Heart left ventricle (tissue), 13 donors: ENCODE measurements around the gene N4BP2.

Source experiments
- POLR2A ChIP-seq, 2 donors: fragments of 450-650 bp; IDR thresholded peaks; one replicate each; pipeline ENCODE4 v1.6.1; 2017; ENCODE audit warnings: antibody characterized with exemption in 2 of 2, mild to moderate bottlenecking in 2 of 2, moderate library complexity in 2 of 2
- TF ChIP-seq, protein P1 (sequence below), 12 donors: fragments of 200-600 bp; sonication (generic) in 4 of 12; IDR thresholded peaks; one replicate each; pipeline versions ENCODE4 v1.5.0 to v1.8.0; 2018 to 2022; ENCODE audit warnings: antibody characterized with exemption in 12 of 12, mild to moderate bottlenecking in 5 of 12
- donor health status: ischemic (EF 13 %, LVEDD 7.1; RV severe dilation, severe dysfunction).
- donor health status: DM: no; HTN: yes; CAD: no.
- donor health status: DM: no; HTN: no; CAD: no.
- donor health status: ischemic (EF 25% LVEDD 6.9; RV normal size, moderate dysfunction).
- donor health status: ischemic (EF 25% LVEDD 5.7; RV mildly dilated, moderate dysfunction).
- donor health status: ischemic (EF 35%, LVEDD 5.7; RV mildly dilated, moderate dysfunction).
- donor health status: nonischemic (EF 11% LVEDD 7.7; RV severe dilation, severe dysfunction).
- donor health status: DM: yes; HTN: yes; CAD: no.
- donor health status: PGD.
- donor health status: ischemic (EF 29% LVEDD 5.4; RV normal size, mild dysfunction).
- donor health status: nonischemic (EF 23%, LVEDD 6.1; RV moderate dilation, normal function).

DNA sequence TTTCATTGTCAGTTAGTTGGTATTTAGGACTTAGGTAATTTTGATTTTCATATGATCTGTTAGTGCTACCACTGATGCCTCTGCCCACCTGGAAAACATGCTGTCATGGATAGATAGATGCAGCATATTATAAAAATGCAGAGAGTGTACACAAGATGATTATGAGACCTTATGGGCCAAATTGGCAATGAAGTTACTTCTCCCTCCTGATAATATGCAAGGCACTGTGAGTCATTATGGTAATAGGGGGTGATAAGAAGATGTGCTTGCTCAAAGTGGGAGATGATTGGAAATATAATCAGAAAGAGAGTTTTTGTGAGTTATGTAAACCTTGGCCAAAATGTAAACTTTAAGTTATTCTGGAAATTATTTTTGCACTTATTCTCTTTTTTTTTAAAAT lies 83.5 kb downstream of the N4BP2 start:
- TF ChIP-seq, protein P1, sequence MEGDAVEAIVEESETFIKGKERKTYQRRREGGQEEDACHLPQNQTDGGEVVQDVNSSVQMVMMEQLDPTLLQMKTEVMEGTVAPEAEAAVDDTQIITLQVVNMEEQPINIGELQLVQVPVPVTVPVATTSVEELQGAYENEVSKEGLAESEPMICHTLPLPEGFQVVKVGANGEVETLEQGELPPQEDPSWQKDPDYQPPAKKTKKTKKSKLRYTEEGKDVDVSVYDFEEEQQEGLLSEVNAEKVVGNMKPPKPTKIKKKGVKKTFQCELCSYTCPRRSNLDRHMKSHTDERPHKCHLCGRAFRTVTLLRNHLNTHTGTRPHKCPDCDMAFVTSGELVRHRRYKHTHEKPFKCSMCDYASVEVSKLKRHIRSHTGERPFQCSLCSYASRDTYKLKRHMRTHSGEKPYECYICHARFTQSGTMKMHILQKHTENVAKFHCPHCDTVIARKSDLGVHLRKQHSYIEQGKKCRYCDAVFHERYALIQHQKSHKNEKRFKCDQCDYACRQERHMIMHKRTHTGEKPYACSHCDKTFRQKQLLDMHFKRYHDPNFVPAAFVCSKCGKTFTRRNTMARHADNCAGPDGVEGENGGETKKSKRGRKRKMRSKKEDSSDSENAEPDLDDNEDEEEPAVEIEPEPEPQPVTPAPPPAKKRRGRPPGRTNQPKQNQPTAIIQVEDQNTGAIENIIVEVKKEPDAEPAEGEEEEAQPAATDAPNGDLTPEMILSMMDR (IDR thresholded peaks at IDR 0.05): no peak
- TF ChIP-seq POLR2A (IDR thresholded peaks at IDR 0.05): no peak
